HG03342 (cell line): ENCODE results near the gene PDE4D.

Experiments
- ATAC-seq: cut with Tn5 transposase; IDR thresholded peaks from one replicate; pipeline ENCODE4 v1.9.1; 2021; ENCODE audit warnings: mild to moderate bottlenecking, moderate library complexity; ENCODE audit not compliant: unreplicated experiment

The PDE4D gene

GRCh38 chr5:59893429-59894227, at the start of gene PDE4D:
PDE4D (minus strand) TSS chr5:59893726.
- no peak for ATAC-seq

DNA sequence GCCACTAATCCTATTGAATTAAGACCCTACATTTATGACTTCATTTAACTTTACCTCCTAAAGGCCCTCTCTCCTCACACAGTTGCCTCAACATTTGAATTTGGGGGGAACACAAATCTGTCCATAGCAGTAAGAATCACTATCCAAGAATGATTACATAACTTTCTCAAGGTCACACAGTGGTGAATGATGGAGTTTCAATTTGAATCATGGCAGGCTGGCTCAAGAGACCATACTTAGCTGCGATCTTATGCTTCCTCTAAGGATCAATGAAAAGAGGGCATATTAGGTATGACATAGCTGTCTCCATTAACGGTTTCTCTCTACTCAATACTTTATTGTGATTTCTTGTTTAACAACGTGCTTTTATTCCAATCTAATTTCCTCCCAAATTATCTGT, 44.1 kb upstream of the PDE4D start:
- ATAC-seq = no peak

DNA sequence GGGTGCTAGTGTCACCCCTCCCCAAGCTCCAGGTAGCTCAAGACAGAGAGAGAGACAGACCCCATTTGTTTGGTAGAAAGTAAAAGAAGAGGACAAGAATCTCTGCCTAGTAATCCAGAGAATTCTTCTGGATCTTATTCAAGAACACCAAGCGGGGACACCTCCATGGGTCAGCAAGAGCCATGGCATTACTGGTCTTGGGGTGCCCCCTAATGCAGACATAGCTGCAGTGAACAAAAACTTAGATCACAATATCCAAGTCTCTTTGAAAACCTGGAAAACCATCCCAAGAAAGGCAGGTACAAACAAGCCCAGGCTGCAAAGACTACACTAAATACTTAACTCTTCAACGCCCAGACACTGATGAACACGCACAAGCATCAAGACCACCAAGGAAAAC, 29.9 kb upstream of the PDE4D start:
- ATAC-seq = no peak

DNA sequence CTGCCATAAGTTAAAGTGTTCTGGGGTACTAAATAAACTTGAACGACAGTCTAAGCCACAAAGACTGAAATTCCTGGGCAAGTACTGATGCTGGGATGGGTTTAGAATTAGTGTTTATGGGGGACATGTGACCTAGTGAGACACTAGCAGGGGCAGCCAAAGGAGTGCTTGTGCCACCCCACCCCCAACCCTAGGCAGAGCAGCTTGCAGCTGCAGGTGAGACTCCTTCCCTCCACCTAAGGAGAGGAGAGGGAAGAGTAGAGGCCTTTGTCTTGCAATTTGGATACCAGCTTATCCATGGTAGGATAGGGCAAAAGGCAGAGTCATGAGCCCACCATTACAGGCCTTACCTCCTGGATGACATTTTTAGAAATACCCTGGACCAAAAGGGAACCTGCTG, 28.7 kb upstream of the PDE4D start:
- no peak for ATAC-seq

DNA sequence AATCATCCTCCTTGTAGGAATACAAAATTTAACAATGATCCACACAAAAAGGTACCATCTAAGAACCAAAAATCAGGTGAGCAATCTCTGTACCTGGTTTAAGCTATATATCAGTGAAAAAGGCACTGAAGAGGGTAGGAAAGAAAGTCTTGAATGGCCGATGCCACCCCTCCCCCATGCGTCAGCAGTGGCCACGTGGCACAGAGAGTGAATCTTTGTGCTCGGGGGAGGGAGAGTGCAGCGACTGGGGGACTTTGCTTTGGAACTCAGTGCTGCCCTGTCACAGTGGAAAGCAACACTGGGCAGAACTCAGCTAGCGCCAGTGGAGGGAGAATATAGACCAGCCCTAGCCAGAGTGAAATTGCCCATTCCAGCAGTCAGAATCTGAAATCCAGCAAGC, 28.3 kb upstream of the PDE4D start:
- ATAC-seq = no peak

DNA sequence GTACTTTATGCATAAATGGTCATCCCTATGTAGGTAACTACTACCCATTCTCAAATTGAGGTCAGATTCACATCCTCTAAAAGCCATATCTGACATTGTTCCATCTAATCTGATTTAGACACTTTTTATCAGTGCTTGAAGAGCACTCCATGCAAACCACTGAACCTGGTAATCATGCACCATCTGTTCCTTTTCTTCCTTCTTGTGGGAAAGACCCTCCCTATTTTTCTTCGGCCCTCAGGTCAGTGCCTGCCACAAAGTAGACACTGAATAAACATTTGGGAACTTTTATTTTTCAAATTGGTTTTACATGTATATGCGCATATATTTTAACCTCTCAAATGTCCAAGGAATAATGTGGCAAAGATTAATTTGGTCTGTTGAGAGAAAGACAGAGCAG, 26.0 kb upstream of the PDE4D start:
- ATAC-seq = no peak

GRCh38 chr5:59917121-59917520, 23.6 kb upstream of the PDE4D start:
- ATAC-seq = no peak

GRCh38 chr5:59905188-59905587, 11.7 kb upstream of the PDE4D start:
- ATAC-seq = no peak

- no peak for ATAC-seq
Observed at GRCh38 chr5:59897075-59897474, 3.5 kb upstream of the PDE4D start.

DNA sequence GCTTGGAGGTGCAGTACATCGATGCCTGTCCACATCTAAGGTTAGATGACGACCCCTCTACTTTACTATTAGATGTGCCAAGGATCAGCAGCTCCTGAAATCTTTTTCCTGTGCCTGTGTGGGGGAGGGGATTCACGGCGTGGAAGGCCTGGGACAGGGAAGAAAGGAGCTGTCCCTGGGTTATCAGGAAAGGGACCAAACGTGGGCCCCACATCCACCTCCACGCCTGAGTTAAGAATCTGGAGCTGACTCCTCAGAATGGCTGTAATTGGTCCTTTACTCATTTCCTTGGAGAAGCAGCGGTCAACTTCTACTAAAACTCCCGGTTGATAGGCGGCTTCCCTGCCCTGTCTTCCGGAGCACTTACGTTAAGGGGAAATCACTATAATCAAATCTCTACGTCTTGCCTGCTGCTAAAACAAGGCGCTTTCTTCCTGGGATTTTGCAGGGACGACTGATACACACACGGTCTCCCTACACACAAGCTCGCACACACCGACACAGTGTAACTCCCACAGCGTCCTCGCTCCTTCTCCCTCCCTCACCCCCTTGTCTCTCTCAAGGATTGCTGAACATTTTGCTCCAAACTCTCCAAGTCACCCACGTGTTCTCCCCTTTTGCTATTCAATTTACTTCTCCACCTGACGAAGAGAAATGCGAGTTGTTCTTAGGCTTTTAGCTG, 1.4 kb downstream of the PDE4D start:
- ATAC-seq = no peak

DNA sequence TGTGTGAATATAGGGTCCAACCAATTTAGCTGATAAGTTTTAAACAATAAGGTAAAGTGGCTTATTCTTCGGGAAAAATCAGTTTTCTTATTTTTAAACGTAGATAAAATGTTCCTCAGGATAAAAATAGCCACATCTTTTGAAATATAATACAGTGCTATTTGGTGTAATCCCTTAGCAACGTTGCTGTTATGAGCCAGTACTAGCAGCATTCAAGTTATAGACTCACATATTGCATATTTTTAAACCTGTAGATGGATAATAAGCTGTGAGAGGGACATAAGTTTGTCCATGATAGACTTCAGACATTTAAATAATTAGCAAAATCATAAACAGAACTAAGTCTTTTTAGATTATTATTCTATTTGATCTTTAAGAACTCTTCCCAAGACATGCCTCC, 6.3 kb downstream of the PDE4D start:
- no peak for ATAC-seq

DNA sequence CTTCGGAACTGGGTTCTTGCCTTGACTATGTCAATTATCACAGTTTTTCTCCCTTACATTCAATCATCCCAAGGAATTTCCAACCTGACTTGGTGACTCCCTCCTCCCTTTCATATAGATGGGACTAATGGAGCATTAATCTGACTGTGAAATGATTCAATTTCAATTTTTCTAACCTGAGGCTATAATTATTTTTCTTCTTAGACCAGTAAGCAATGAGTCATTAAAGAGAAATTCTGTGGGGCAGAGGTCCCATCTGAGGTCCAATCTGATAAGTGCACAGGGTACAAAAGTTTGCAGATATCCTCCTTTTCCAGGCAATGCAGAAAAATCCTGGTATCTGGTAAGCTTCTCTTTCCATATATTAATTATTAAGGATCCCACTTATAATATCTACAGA, 18.9 kb downstream of the PDE4D start:
- ATAC-seq = no peak

GRCh38 chr5:59873113-59873512, 20.4 kb downstream of the PDE4D start:
- ATAC-seq = no peak

DNA sequence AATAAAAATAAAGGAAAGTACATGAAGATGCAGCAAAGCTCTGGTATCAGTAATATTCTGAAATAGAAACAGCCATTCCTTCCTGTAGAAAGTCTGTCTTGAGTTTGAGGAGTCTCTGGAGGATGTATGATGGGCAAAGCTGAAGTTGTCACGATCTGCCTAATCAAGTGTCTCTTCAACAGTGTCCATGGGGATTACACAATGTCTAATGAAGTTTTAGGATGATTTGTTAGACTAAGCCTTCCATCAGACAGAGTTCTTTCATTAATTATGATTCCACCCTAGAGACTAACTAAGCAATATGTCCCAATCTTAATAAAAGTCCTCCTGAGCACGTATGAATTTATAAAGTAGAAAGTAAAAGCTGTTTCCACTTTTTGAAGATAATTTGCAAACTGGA, 26.9 kb downstream of the PDE4D start:
- ATAC-seq = no peak

GRCh38 chr5:59864718-59865117, 28.8 kb downstream of the PDE4D start:
- ATAC-seq = no peak

- no peak for ATAC-seq
Observed at GRCh38 chr5:59863777-59864176, 29.7 kb downstream of the PDE4D start.

GRCh38 chr5:59856358-59856757, 37.2 kb downstream of the PDE4D start:
- ATAC-seq = no peak

- ATAC-seq = no peak
Observed at GRCh38 chr5:59850766-59851165, 42.8 kb downstream of the PDE4D start.

GRCh38 chr5:59847586-59847985, 45.9 kb downstream of the PDE4D start:
- ATAC-seq = no peak

- ATAC-seq = no peak
Observed at GRCh38 chr5:59845730-59846129, 47.8 kb downstream of the PDE4D start.

DNA sequence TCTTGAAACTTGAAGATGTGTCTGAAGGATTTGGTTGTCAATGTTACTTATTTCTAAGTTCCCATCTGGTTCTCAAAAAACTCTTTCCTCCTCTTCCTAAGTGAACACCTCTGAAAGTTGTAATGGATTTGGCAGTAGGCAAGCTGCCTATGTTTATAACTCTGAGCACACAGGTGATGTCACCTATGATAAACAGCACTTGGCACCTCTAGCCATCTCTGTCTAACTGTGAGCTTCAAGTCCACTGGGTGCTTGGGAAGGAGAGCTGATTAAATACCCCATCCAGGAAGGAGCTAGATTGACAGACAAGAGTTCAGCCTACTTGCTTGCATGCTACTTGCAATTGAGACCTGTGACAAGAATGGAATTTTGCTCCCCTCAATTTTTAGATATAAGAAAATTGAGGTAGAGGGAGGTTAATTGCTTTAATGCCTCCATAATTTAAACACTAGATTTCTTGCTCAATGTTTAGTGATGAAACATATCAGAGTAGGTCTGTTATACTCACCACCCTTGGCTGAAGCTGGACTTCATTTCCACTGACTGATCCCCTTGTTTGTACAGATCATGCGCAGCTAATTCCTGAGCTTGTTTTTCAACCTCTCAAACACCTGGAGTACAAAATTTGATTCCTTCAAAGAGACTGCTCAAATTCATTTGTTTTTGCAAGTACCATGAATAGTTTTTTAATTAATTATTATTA, 49.9 kb downstream of the PDE4D start:
- no peak for ATAC-seq

DNA sequence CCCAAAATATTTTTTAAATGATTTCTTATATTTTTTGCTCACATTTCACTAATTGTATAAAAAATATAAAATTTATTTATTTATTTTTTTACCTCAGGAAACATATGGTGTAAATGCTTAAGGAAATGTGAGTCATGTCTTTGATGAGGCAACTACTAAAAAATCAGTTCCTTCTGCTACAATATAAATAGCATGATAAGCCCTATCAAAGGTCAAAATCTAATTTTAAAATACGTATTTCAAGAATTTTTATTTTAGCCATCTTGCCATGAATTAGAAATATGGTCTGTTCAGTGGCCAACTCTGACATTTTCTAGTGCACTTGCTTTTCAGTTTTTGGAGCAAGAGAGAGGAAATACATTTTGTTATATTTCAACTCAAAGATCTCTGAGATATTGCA, 50.5 kb downstream of the PDE4D start:
- ATAC-seq = no peak
